ENCODE measurements around the gene C5AR1.
"Not testable (repeated sequence)": the region's sequence is repeated elsewhere in the genome, so short reads cannot be mapped to it uniquely, and the experiment has no call there.

C5AR1 gene

DNA sequence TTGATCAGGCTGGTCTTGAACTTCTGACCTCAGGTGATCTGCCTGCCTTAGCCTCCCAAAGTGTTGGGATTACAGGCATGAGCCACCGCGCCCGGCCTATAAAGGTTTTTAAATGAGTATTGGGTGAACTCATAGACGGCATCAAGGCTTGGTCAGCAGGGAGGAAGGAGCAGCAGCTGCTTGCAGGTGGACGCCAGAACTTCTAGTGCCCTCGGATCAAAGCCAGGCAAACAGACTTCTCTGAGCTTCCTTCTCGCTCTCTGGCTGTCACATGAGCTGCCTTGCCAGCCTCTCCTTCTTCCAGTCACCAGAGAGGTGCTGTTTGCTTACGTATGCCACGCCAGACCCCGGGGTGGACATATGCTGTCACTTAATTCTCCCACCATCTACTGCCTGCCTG, 55.8 kb downstream of the C5AR1 start:
- not testable (repeated sequence) for DNase-seq (ENCODE audit: low read depth in 2 of 2)

DNA sequence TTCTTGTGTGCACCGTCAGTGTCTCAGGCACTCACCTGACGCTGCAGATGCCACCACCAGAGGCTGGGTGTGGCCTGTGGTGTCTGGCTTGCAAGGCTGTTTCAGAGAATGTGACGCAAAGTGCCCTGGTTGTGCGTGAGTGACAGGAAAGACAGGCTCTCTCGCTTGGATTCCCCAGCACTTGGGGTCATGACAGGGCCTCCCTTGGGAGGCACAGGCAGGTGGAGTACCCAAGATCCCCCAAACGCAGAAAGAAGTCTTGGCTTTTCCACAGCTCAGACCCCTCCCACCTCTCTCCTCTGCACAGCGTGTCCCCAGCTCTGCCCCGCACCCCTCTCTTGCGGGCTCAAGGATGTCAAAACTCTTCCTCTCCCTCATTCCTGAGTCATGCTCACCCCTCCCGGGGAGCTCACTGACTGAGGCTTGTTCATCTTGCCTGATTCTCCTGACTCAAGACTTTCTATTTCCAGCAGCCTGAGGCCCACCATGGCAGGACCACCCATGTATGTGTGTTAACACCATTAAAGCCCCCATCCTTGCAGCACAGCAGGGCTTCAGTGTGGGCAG, 60.5 kb downstream of the C5AR1 start:
- DNase-seq (ENCODE audit: low read depth in 2 of 2) = no peak

- no peak for DNase-seq (ENCODE audit: low read depth in 2 of 2)
Observed at GRCh38 chr19:47371261-47371660, 61.6 kb downstream of the C5AR1 start.

All from stimulated activated CD4-positive, alpha-beta T cell treated with anti-CD3 and anti-CD28 coated beads, Interleukin-1b, Interleukin-23, amount 100 ng/mL, for 1 hour (primary cell).